Upper lobe of right lung (tissue), 1 donor: Measurements from ENCODE around the gene KCNN1. TPM values are rescaled to one million over a fixed set of nuclear protein-coding genes. Genes with fewer than 3 reads are reported as not detected.
A peak's percentile ranks its signal among the peaks of the same experiment; 100 is the strongest.

Source experiments
- ATAC-seq: fragments of 200-7000 bp; cut with Tn5 transposase; one replicate; pipeline ENCODE4 v1.9.1; 2020; ENCODE audit warnings: mild to moderate bottlenecking, moderate library complexity
- DNase-seq: peaks from one replicate; pipeline ENCODE4 v3.0.0-alpha.2; 2020
- H3K27ac ChIP-seq: fragments of 200-600 bp; one replicate; pipeline ENCODE4 v1.8.0; 2022
- H3K27me3 ChIP-seq: fragments of 200-600 bp; one replicate; pipeline ENCODE4 v1.8.0; 2022; ENCODE audit warnings: mild to moderate bottlenecking
- H3K36me3 ChIP-seq: fragments of 200-600 bp; one replicate; pipeline ENCODE4 v1.8.0; 2022
- H3K4me1 ChIP-seq: fragments of 200-600 bp; one replicate; pipeline ENCODE4 v1.8.0; 2022
- H3K4me3 ChIP-seq: fragments of 200-600 bp; one replicate; pipeline ENCODE4 v1.8.0; 2022; ENCODE audit warnings: mild to moderate bottlenecking
- H3K9me3 ChIP-seq: fragments of 200-600 bp; one replicate; pipeline ENCODE4 v1.8.0; 2022
- CTCF ChIP-seq: fragments of 200-600 bp; IDR thresholded peaks from one replicate; pipeline ENCODE4 v1.8.0; 2022; ENCODE audit warnings: antibody characterized with exemption
- intact Hi-C: fragments of 100-400 bp; cut with DNase I; formaldehyde crosslinking; loops from one replicate; pipeline ENCODE4 v1.11.0; 2022
- total RNA-seq: library from RNA; stranded (reverse); fragmentation: NEBNext Ultra II Directional; extraction: Animal tissue kit (Norgen Biotek cat#: 25700); gene quantifications from one replicate; pipeline ENCODE4 v1.2.1, GENCODE V29; 2021
- donor health status: DM: no; HTN: yes; CAD: no; lungs with severe emphysema.

Gene KCNN1
- total RNA-seq, 1 donor from 2014 or later: not detected

DNA sequence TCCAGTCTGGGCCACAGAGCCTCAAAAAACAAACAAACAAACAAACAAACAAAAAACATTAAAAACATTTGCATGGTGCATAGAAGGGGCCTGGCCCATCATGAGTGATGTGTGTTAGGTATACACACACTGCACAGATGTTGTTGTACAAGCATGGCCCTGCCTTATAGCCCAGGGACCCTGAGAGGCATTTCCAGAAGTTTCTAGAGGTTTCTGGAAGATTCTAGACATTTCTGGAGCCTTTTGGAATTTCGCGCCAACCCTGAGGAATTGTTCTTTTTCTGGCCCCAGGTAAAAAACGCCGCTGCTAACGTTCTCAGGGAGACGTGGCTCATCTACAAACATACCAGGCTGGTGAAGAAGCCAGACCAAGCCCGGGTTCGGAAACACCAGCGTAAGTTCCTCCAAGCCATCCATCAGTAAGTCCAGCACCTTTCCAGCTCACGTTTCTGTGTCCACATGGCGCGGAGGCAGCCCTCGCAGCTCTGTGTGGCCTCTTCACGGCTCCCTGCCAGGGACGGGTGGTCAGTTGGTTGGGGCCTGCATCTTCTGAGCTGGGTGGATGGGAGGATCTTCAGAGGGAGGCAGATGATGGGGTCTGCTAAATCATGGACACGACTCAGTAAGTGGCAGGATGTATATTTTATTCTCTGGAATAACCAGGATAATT lies 22.7 kb downstream of the KCNN1 start:
- Histone ChIP-seq H3K27me3 (no peaks in the 10 kb centered on the region), H3K4me1 (no peaks in the 10 kb centered on the region), H3K36me3 (no peaks in the 10 kb centered on the region), H3K9me3 (no peaks in the 10 kb centered on the region), H3K27ac (no peak overlapping the region), H3K4me3 (no peak overlapping the region)
- no peak for DNase-seq
- TF ChIP-seq CTCF: no peak
- no peak for ATAC-seq
- intact Hi-C loops: loop anchor here (10.0 kb wide), 1 partner anchor 115 kb away; the partner anchor contains the start of gene SLC5A5

- Histone ChIP-seq H3K4me3 (no peak overlapping the region), H3K36me3 (no peaks in the 10 kb centered on the region), H3K27ac (no peak overlapping the region), H3K27me3 (no peaks in the 10 kb centered on the region), H3K9me3 (no peaks in the 10 kb centered on the region), H3K4me1 (no peaks in the 10 kb centered on the region)
- TF ChIP-seq CTCF: no peak
- ATAC-seq: no peak
- intact Hi-C loops: loop anchor here (10.0 kb wide), 1 partner anchor 118 kb away; the partner anchor contains the start of gene SLC5A5
- DNase-seq: no peak
These were observed 26.3 kb downstream of the KCNN1 start for GRCh38 chr19:17993076-17993813.

GRCh38 chr19:17996826-17997316 lies 30.0 kb downstream of the KCNN1 start:
- peak; percentile 83 for ATAC-seq
- Histone ChIP-seq H3K27ac (no peak overlapping the region), H3K4me1 (peaks cover 9% of the 10 kb centered on the region), H3K9me3 (no peaks in the 10 kb centered on the region), H3K4me3 (no peak overlapping the region), H3K27me3 (no peaks in the 10 kb centered on the region), H3K36me3 (no peaks in the 10 kb centered on the region)
- peak; percentile 91 for DNase-seq
- peak; percentile 97 for TF ChIP-seq CTCF
- intact Hi-C loops: loop anchor here (5.0 to 10.0 kb wide), 2 partner anchors 60 to 122 kb away; partner anchors contain the start of gene SLC5A5

DNA sequence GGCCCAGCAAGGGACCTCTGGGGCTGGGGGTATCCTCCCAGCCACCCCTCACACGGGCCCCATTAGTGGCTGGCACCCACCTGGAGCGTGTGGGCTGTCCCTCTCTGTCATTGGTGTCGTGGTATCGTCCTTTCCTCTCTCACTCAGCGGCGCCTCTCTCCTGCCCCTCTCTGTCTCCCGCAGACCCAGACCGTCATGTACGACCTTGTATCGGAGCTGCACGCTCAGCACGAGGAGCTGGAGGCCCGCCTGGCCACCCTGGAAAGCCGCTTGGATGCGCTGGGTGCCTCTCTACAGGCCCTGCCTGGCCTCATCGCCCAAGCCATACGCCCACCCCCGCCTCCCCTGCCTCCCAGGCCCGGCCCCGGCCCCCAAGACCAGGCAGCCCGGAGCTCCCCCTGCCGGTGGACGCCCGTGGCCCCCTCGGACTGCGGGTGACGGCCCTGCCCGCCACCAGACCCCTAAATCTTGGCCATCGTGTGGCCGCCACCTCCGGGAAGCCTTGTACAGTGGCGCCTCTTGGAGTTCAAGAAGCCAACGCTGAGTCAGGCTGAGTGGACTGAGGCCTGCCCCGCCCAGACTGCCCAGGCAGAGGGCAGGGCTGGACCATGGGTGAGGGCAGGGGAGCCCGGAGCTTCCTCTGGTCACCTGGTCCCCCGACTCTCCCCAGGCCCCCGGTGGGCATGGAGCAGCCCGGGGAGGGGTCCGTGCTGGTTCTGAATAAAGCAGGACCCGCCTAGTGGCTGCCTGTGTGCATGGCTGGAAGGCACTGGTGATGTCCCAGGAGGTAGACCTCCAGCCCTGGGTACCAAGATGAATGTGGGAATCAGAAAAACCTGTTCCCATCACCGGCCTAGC lies 31.3 kb downstream of the KCNN1 start:
- DNase-seq (peak; percentile 70), ATAC-seq (peak; percentile 3)
- peaks cover 19% of the 10 kb centered on the region for H3K4me1 ChIP-seq
- no peak overlapping the region for H3K4me3 ChIP-seq
- intact Hi-C loops: loop anchor here (5.0 to 10.0 kb wide), 2 partner anchors 61 to 123 kb away; partner anchors contain the start of gene SLC5A5
- H3K27me3 ChIP-seq: no peaks in the 10 kb centered on the region
- H3K27ac ChIP-seq: no peak overlapping the region
- H3K36me3 ChIP-seq: no peaks in the 10 kb centered on the region
- no peaks in the 10 kb centered on the region for H3K9me3 ChIP-seq
- no peak for TF ChIP-seq CTCF

DNA sequence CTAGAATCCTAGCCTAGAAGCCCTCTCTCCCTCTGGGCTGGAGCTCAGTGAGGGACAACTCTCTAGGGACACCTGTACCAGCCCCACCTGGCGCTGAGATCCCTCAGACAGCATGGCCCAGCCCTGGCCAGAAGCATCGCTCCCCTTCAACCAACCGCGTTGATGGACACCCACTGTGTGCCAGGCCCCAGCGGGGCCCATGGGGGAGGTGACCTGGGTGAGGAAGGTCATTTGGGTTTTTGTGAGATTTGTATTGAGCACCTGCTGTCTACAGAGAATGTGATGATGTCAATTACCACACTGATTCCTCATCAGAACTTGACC lies 31.9 kb downstream of the KCNN1 start:
- no peak overlapping the region for H3K27ac ChIP-seq

More for the DNA sequence above, 31.9 kb downstream of the KCNN1 start:
- peaks cover 19% of the 10 kb centered on the region for H3K4me1 ChIP-seq
- no peak overlapping the region for H3K4me3 ChIP-seq
- no peak for TF ChIP-seq CTCF
- no peaks in the 10 kb centered on the region for H3K9me3 ChIP-seq
- ATAC-seq (no peak), DNase-seq (no peak)
- H3K27me3 ChIP-seq: no peaks in the 10 kb centered on the region
- no peaks in the 10 kb centered on the region for H3K36me3 ChIP-seq
- intact Hi-C loops: loop anchor here (5.0 to 10.0 kb wide), 2 partner anchors 61 to 124 kb away; partner anchors contain the start of gene SLC5A5
